GM15510 (cell line): ENCODE measurements around the gene GBP3.

Experiments
- POLR2A ChIP-seq: IDR thresholded peaks from 3 replicates; pipeline ENCODE4 v1.6.1; 2011; ENCODE audit warnings: borderline replicate concordance; ENCODE audit not compliant: insufficient read length; ENCODE audit errors: extremely low read depth

Gene GBP3

GRCh38 chr1:89043940-89044339 lies 21.3 kb upstream of the GBP3 start:
- TF ChIP-seq POLR2A = no peak

GRCh38 chr1:89042491-89042890 lies 19.8 kb upstream of the GBP3 start:
- no peak for TF ChIP-seq POLR2A

- TF ChIP-seq POLR2A = no peak
These were observed 19.1 kb upstream of the GBP3 start for GRCh38 chr1:89041721-89042120.

- TF ChIP-seq POLR2A = no peak
These were observed 18.5 kb upstream of the GBP3 start for GRCh38 chr1:89041119-89041641.

- no peak for TF ChIP-seq POLR2A
These were observed 17.6 kb upstream of the GBP3 start for GRCh38 chr1:89040315-89040626.

GRCh38 chr1:89037186-89037585 lies 14.5 kb upstream of the GBP3 start:
- TF ChIP-seq POLR2A = no peak

GRCh38 chr1:89035080-89035479 lies 12.4 kb upstream of the GBP3 start:
- no peak for TF ChIP-seq POLR2A

- no peak for TF ChIP-seq POLR2A
These were observed 3.3 kb upstream of the GBP3 start for GRCh38 chr1:89025928-89026327.

GRCh38 chr1:89023026-89023425 lies 360 bp upstream of the GBP3 start:
- no peak for TF ChIP-seq POLR2A

- TF ChIP-seq POLR2A = no peak
These were observed 14.2 kb downstream of the GBP3 start for GRCh38 chr1:89008511-89008910.

- no peak for TF ChIP-seq POLR2A
These were observed 17.1 kb downstream of the GBP3 start for GRCh38 chr1:89005286-89006151.

- no peak for TF ChIP-seq POLR2A
These were observed 21.2 kb downstream of the GBP3 start for GRCh38 chr1:89001510-89001909.

- no peak for TF ChIP-seq POLR2A
These were observed 23.9 kb downstream of the GBP3 start for GRCh38 chr1:88998716-88999115.

- TF ChIP-seq POLR2A = no peak
These were observed 32.2 kb downstream of the GBP3 start for GRCh38 chr1:88990426-88990825.

GRCh38 chr1:88985692-88986091 lies 37.0 kb downstream of the GBP3 start:
- TF ChIP-seq POLR2A = no peak

- TF ChIP-seq POLR2A = no peak
These were observed 37.6 kb downstream of the GBP3 start for GRCh38 chr1:88985032-88985431.
